ENCODE measurements around the gene PTPRG.
"Not testable (repeated sequence)": the region's sequence is repeated elsewhere in the genome, so short reads cannot be mapped to it uniquely, and the experiment has no call there.

Gene PTPRG

DNA sequence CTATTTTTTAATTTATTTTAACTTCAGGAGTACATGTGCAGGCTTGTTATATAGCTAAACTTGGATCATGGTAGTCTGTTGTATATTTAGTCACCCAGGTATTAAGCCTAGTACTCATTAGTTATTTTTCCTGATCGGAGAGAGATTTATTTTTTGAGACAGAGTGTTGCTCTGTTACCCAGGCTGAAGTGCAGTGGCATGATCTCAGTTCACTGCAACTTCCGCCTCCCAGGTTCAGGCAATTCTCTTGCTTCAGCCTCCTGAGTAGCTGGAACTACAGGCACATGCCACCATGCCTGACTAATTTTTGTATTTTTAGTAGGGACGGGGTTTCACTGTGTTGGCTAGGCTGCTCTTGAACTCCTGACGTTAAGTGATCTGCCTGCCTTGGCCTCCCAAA, 477.4 kb downstream of the PTPRG start:
- DNase-seq, result not testable (repeated sequence)

DNA sequence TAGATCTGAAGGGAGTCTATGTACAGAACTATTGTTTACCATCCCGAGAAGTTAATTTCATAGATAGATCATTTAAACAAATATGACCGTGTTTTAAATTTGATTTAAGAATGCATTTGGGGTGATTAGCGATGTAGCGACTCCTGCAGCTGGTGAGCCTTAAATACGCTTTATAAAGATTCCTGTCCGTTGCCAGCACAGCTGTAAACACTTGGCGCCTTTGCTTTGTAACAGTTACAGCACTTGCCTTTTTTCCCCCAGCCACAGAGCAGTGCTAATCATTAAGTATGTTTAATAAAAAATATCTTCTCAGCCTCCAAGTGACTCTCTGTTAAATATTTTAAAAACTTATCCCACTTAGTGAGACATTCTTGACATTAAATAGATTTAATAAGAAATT, 478.2 kb downstream of the PTPRG start:
- DNase-seq, result no peak

DNA sequence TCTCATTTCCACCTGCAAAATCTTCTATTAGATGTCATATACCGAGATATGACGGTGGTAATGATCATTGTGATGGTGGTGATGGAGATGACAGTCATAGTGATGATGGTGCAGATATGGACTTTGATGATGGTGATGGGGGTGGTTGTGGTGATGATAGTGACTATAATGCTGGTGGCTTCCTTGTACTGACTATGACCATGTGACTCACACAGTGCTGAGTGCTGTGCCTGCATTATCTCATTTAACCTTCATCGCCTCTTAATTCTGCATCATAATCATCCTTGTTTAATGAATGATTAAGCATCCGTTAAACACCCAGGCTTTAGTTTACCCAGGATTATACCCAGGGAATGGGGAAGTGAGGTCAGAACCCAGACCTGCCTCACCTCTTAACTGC, 480.3 kb downstream of the PTPRG start:
- no peak for DNase-seq

DNA sequence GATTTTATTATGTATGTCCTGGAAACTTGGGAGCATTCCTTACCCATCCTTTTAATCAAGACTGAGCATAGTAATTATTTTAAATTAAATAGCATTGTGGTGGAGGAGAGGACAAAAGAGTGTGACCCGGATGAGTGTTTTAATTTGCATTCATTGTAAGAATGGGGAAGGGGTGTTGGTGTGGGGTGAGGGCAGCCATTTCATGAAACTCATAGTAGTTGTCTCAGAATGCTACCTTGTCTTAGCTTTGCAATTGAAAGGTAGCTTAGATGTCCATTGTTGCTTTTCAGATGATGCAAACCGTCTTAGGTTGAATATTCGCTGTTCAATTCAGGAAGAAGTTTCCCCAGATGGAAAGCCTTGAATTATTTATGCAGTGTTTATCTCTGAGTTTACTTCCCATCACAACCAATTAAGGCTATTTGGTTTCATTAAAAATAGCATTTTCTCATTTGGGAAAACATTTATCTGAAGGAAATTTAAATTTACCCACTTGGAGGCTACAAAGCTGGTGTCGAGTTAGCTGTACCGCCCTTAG, 483.6 kb downstream of the PTPRG start:
- no peak for DNase-seq

DNA sequence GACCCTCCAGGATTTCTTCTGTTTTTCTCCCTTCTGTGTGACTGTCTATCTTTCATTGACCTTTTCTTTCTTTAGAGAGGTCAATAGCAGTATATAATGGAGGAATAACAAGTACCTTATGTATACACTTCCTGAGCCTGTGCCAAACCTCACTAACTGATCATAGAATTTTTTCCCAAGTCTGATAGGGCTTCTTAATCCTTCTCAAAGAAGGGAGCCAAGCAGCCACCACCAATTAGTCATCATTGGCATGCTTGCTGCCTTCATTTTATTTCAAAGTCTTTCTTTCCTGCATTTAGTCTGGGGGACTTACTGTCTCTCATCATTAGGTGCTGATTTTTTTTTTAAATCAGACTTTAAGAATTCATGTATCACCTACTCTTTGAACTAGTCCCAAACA, 485.0 kb downstream of the PTPRG start:
- no peak for DNase-seq

DNA sequence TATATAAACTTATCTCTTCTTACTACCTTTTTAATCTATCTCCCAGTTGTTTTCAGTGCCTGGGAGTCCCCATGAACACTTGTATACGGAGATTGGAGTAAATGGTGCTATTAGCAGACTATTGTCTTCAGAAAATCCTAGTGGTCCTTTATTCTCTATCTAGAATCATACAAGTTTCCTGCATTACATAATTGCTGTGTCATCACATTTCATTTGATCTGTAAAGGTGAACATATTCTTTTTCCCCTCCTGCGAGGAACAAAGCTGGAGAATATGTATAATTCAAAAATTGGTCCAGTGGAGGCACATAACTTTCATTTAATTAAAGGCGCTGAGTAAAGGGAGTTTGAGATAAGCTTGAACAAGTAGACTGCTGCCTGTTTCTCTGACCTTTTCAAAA, 487.2 kb downstream of the PTPRG start:
- DNase-seq, result no peak

DNA sequence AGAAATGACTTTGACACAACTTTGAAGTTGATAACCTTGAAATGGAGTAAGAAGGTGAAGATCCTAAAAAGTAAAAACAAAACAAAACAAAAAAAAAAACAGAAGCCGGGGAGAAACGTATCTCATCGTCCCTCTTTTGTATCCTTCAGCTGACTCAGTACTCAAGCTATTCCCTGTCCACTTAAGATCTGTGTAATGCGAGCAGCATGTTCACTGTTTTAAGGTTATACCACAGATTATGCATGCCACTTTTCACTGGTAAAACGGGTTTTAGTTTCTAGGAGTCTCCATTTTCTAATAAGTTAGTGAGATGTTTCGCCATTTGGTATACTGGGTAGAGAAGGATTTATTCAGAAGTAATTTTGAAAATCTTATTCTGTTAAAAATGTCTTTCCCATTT, 487.7 kb downstream of the PTPRG start:
- no peak for DNase-seq

DNA sequence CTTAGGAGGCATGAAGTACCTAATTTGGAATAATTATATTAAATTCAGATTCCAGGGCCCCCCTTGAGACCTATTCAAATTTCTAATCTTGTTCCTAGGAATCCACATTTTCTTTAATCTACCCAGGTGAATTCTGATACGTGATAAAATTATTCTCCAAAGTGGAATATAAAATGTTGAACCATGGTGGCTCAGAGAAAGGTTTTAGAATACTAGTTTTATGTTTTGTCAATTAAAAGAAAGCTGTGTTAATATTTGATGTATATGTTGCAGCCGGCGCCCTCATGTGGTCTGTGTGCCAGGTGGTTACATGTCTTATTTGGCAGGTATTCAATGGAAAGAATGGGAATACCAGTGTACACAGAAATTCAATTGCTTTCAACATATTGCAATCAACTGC, 490.1 kb downstream of the PTPRG start:
- peak; percentile 1 for DNase-seq

DNA sequence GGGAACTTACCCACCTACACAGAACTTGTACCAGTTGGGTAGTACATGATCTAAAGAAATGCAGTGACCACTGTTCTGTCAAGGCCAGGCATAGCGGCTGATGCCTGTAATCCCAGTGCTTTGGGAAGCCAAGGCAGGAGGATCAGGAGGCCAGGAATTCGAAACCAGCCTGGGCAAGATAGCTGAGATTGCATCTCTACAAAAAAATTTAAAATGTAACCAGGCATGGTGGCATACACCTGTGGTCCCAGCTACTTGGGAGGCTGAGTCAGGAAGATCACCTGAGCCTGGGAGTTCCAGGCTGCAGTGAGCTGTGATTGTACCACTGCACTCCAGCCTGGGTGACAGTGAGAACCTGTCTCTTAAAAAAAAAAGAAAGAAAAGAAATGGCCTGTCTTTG, 491.0 kb downstream of the PTPRG start:
- DNase-seq, result no peak

DNA sequence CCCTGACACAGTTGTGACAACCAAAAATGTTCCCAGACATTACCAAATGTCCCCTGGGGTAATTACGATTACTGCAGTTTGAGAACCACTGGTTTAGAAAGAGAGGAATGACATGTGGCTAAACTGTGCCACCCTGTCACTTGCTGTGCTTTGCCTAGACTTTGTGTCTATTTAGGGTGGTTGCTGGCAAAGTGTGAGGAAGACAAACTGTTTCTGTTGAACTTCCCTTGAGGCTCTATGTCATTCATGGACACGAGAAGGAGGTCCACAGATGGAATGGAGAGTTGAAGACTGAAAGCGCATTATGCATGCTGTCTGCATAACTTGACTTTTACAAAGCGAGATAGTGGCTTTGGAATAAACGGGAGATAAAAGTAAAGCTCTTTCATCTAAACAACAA, 495.3 kb downstream of the PTPRG start:
- no peak for DNase-seq

DNA sequence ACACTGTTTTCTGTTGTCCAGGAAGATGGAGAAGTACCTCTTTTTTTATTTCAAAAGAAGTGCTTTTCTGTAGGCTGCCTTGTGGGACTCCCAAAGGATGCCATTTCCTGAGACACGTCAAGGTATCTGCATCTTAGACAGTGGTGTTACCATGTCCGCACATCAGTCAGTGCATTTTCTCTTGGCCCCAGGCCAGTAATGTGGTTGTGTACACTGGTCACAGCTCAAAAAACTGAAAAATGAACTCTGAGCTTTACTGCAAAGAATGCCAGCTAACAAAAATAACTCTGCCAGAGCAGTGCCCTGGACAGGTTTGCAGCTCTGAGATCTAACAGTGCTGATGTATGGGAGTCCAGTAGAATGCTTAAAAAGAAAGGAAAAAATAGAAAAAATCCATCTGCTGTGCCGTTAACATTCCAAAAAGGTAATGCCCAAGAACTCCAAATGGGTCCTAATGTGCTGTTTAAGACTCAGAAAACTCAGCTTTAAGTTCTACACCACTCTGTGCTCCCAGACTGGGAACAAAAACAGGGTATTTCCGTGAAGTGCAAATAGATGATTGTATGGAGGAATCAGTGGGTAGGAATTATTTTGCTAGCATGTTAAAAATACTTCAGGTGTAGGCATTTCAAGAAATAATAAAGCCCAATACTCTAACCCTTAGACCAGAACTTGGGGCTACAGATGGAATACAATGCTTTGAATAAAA, 496.1 kb downstream of the PTPRG start:
- DNase-seq, result no peak

DNA sequence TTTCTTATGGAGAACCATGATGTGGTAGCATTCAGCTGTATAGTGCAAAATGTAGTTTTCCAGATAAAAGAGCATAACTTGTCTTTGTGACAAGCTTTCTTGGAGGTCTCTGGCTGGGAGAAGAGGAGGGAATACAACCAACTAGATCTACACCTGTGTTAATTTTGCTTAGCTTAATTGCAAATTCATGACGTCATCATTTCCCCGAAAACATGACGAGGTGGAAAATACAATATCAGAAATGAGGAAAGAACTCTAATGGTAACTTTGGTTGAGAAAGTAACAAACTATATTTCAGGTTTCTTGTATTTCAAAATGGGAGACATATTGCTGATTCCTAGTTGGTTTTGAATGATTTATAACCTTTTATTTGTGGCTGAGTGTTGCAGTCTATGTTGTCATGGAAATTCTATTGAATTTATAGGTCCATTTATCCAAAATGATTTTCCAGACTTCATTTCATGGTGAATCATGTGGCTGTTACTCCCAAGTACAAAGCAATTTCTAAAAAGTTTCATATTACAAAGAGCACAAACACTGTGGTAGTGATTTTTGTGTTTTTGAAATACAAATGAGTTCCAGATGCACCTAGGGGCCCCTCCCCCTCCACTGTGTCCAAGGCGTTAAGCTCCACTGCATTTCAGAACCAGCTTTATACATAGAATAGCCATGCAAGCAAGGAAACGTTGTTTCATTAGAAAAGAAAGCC, 504.8 kb downstream of the PTPRG start:
- DNase-seq, result no peak

DNA sequence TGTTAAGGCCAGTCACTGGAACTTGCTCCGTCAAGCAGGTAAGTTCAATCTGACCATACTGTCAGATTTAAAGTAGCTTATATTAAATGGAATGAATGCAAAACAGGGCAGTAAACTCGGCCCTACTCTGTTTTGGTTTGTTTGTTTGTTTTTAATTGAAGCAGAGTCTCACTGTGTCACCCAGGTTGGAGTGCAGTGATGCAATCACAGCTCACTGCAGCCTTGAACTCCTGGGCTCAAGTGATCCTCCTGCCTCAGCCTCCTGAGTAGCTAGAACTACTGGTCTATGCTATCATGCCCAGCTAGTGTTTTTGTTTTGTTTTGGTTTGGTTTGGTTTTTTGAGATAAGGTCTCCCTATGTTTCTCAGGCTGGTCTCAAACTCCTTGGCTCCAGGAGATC, 507.0 kb downstream of the PTPRG start:
- DNase-seq, result no peak

DNA sequence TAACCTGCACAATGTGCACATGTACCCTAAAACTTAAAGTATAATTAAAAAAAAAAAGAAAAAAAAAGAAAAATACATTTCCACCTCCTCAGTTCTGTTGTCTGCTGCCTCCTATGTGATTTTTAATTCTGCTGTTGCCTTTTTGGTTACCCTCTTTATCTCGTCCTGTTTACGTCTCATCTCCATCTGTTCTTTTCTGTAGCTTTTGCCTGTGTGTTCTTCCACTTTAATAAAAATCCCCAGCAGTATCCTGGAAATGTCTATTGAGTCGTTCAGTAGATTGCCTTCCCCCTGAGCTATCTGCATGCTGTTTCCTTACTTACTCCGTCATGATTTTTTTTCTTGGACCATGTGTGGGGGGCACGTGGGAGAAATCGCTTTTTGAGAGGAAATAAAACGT, 509.5 kb downstream of the PTPRG start:
- DNase-seq, result no peak

DNA sequence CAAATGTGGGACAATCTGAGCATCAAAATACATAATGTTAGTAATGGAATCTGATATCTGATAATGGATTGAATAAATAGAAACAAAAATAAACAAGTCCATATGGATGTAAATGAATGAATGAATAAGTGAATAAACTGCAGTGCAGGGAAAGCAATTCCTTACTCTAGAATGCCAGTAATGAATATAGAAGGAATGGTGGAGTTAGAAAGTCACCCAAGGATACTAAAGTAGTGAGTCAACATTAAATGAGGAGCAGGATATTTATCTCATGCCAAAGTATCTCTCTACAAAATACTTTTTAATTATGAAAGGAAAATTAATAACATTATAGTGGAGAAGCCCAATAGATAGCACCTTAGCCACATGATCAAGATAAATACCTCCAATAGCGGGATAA, 511.7 kb downstream of the PTPRG start:
- no peak for DNase-seq

DNA sequence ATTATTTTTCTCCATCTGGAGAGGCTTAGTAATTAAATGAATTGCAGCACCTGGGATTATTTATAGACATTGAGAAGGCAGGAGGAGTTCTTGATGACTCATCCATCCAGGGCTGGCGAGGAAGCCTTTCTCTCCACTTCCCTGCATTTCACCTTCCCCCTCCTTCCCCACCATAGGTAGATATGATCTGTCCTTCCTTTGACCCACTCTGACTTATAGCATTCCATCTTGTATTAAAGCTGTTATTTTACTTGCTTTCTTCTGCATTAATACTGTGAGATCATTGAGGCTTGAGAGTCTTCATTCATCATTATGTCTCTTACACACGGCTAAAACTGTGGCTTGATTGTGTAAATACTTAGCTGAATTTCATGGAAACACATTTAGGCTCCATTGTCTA, 523.2 kb downstream of the PTPRG start:
- DNase-seq, result no peak

DNA sequence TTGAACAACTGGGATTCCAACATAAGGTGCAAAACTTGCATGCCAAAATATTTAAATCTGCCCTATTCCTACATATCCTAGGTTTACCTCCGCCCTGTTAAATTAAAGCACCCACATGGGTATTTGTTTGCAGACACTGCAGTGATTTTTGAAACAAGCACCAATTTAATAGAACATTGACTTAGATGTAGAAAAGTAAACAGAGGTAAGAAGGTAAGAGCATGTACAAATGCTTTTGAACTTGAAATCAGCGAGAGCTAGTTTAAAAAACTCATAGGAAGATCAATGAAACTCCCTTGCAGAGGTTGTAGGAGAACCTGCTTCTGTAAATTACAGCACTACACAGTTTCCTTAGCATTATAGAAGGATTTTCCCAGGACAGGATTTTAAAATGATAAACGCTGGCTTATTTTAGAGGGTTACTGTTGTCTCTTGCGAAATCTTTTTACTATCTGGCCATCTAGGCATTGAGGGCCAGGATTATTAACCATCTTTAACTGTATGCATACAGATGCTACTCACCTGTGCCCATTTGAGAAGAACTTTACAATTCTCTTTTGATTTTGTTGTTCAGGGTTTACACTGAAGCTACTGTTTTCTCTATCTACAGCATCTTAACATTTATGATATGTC, 527.2 kb downstream of the PTPRG start:
- no peak for DNase-seq

DNA sequence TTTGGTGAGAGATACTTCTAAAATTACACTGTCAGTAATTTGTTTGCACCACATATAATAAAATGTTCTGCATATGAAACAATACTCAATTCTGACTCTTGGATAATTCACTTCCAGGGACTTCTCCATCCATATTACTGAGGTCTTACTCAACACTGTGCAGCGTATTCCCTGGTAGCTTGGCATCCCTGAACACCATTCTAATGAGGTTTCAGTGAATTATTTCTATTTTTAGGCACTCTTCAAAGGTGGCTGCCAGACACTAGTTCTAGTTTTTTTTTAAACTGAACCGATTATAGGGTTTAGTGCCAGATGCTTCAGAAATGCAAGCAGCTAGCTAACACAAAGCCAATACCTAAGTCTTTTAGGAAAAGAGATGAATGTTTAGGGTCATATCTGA, 528.7 kb downstream of the PTPRG start:
- DNase-seq, result no peak

DNA sequence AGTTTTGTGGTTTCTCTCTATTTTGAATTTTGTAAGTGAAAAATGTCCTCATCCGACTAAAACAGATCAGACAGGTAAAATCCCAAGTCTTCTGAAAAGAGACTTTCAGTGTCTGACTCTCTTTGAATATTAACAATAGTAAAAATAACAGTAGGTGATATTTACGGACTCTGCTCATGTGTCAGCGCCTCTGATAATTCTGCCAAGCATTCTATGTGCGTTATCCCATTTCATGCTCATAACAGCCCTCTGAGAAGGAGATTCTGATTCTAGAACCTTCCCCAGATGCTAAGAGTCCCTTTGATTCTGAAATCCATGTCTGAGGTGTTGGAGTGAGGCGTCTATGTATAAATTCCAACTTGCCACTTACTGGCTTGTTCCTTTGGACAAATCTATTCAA, 529.1 kb downstream of the PTPRG start:
- DNase-seq, result no peak

DNA sequence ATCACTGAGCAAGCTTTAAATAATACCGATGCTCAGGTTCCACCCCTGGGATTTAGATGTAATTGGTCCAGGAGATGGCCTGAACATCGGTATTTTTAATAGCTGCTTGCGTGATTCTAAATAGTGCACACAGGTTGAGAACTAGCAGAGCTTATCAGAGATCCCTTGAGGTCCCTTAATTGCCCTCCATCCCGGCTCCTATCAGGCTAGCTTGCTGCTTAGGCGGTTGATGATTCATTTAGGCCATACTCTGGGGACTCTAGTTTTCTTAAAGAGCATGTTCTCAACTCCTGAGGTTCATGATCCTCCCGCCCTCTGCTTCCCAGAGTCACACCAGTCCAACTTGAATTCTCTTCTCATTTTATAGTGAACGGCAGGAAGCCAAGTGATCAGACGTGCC, 531.7 kb downstream of the PTPRG start:
- DNase-seq, result no peak

DNA sequence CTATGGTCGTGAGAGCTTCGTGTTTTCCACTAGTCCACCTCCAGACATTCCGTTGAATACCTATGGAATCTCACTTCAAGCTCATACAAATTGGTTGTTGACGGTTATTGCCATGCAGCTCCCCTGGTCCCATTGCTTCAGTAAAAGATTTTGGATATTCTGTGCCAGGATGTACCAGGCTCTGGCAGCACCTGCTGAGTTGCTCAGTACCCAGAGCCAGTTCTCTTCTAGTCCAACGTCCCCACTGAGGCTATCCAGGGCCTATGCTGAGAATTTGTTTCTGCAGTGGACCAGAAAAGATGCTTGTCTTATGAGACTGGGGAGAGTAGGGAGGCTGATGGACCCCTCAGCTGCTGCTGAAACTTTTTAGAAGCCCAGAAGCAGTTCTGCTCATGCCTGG, 533.1 kb downstream of the PTPRG start:
- no peak for DNase-seq

DNA sequence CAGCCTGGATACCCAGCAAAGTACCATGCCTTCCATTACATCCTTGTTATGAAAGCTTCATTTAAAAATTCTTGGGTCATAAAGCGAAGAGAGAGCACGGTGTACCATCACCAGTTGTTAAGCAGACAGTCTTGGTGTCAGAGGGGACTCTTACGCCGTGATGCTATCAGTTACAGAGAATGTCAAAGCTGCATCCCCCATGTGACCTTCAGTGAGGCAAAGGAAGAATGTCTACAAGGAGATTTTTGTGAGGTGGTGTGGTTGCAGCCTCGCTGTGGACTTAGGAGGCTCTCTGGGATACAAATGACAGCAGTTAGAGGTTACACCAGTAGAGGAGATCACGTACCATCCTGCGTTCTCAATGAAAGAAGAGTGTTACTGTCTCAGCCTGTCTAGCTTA, 533.7 kb downstream of the PTPRG start:
- DNase-seq, result no peak

DNA sequence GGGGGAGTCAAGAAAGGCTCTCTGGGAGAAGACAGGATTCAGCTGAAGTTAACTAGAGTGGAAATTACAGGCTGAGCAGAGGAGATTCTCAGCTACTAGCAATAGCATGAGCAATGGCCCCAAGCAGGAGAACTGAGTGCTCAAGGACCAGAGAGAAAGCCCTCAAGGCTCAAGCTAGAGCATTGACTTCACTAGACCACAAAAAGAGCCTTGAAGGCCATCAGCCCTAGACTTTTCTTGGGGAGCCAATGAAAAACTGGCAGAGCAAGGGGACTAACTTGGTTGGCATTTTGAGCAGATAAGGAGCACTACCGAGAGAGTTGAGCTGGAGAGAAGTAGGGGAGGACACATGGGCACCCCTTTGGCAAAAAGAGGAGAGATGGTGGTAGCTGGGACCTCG, 534.4 kb downstream of the PTPRG start:
- DNase-seq, result no peak

DNA sequence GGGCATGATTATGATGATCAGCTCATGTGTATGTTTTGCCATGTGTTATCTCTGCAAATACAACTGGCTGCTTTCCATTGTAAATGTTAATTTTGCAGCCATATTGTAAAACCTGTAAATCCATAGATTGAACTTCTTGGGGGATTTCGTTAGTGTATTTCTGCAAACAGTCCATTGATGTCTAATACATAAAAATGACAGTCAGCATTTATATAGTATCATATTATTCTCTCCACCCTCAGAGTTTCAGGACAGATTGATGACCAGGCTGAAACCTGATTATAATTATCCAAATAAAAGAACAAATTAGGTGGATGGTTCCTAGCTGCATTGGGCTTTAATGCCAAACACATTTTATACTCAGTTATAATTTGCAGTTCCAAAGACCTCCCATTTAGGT, 535.1 kb downstream of the PTPRG start:
- no peak for DNase-seq

Measured in NCI-H1694 (cell line).